HG03575 (cell line): Measurements from ENCODE around the gene ZNF385B.
"Not testable (repeated sequence)": the region's sequence is repeated elsewhere in the genome, so short reads cannot be mapped to it uniquely, and the experiment has no call there.

ENCODE experiments used
- ATAC-seq: cut with Tn5 transposase; IDR thresholded peaks from one replicate; pipeline ENCODE4 v1.9.1; 2021; ENCODE audit not compliant: unreplicated experiment, insufficient number of reproducible peaks, low FRiP score; ENCODE audit errors: extremely low read depth

The ZNF385B gene

GRCh38 chr2:179812501-179812900 is 48.9 kb downstream of the ZNF385B start:
- ATAC-seq: no peak

- no peak for ATAC-seq
Measured at GRCh38 chr2:179811042-179811441, 50.4 kb downstream of the ZNF385B start.

- no peak for ATAC-seq
Measured at GRCh38 chr2:179809606-179810005, 51.8 kb downstream of the ZNF385B start.

GRCh38 chr2:179805001-179805400 is 56.4 kb downstream of the ZNF385B start:
- no peak for ATAC-seq

- ATAC-seq: no peak
Measured at GRCh38 chr2:179804206-179804605, 57.2 kb downstream of the ZNF385B start.

GRCh38 chr2:179802051-179802882 is 59.1 kb downstream of the ZNF385B start:
- no peak for ATAC-seq

GRCh38 chr2:179800776-179801175 is 60.6 kb downstream of the ZNF385B start:
- ATAC-seq: no peak

GRCh38 chr2:179796213-179797007 is 65.0 kb downstream of the ZNF385B start:
- ATAC-seq: no peak

- ATAC-seq: no peak
Measured at GRCh38 chr2:179793902-179794301, 67.5 kb downstream of the ZNF385B start.

GRCh38 chr2:179793238-179793637 is 68.2 kb downstream of the ZNF385B start:
- no peak for ATAC-seq

- ATAC-seq: no peak
Measured at GRCh38 chr2:179790235-179791217, 70.9 kb downstream of the ZNF385B start.

- no peak for ATAC-seq
Measured at GRCh38 chr2:179788104-179788503, 73.3 kb downstream of the ZNF385B start.

GRCh38 chr2:179787601-179788000 is 73.8 kb downstream of the ZNF385B start:
- ATAC-seq: no peak

GRCh38 chr2:179785902-179786301 is 75.5 kb downstream of the ZNF385B start:
- ATAC-seq: no peak

GRCh38 chr2:179782346-179782745 is 79.1 kb downstream of the ZNF385B start:
- ATAC-seq: not testable (repeated sequence)

GRCh38 chr2:179773986-179774385 is 87.4 kb downstream of the ZNF385B start:
- ATAC-seq: no peak

GRCh38 chr2:179772346-179772745 is 89.1 kb downstream of the ZNF385B start:
- no peak for ATAC-seq

GRCh38 chr2:179771791-179772190 is 89.6 kb downstream of the ZNF385B start:
- no peak for ATAC-seq

GRCh38 chr2:179770029-179770428 is 91.4 kb downstream of the ZNF385B start:
- ATAC-seq: no peak
